Parathyroid adenoma (tissue), 2 donors: ENCODE data around the gene FAM168A.

ENCODE experiments used
- H2AFZ ChIP-seq: fragments of 300-600 bp; sonication (generic); one replicate; pipeline ENCODE4 v1.7.0; 2017; ENCODE audit warnings: antibody characterized with exemption, mild to moderate bottlenecking
- H3K27ac ChIP-seq: fragments of 300-600 bp; sonication (generic); one replicate; pipeline ENCODE4 v1.7.0; 2017
- H3K27me3 ChIP-seq: fragments of 300-600 bp; sonication (generic); one replicate; pipeline ENCODE4 v1.7.0; 2017; ENCODE audit warnings: low read length; ENCODE audit not compliant: control insufficient read depth, insufficient read depth
- H3K36me3 ChIP-seq: fragments of 300-600 bp; sonication (generic); one replicate; pipeline ENCODE4 v1.7.0; 2017; ENCODE audit warnings: low read length; ENCODE audit not compliant: control insufficient read depth, insufficient read depth
- H3K4me1 ChIP-seq: fragments of 300-600 bp; sonication (generic); one replicate; pipeline ENCODE4 v1.7.0; 2017; ENCODE audit warnings: control low read depth
- H3K4me2 ChIP-seq: fragments of 300-600 bp; sonication (generic); one replicate; pipeline ENCODE4 v1.7.0; 2017; ENCODE audit warnings: low read length
- H3K4me3 ChIP-seq: fragments of 300-600 bp; sonication (generic); one replicate; pipeline ENCODE4 v1.7.0; 2017; ENCODE audit warnings: low read depth, low read length
- H3K79me2 ChIP-seq: fragments of 300-600 bp; sonication (generic); one replicate; pipeline ENCODE4 v1.7.0; 2017; ENCODE audit warnings: control low read depth
- H3K9ac ChIP-seq: fragments of 300-600 bp; sonication (generic); one replicate; pipeline ENCODE4 v1.7.0; 2017; ENCODE audit warnings: mild to moderate bottlenecking
- H3K9me3 ChIP-seq: fragments of 300-600 bp; sonication (generic); one replicate; pipeline ENCODE4 v1.7.0; 2017; ENCODE audit warnings: low read length; ENCODE audit not compliant: control insufficient read depth
- TF ChIP-seq, protein P1 (sequence below): fragments of 300-600 bp; sonication (generic); IDR thresholded peaks from one replicate; pipeline ENCODE4 v1.7.0; 2017; ENCODE audit warnings: antibody characterized with exemption, mild to moderate bottlenecking
- donor health status: primary hyperparathyroidism.

Gene FAM168A

DNA sequence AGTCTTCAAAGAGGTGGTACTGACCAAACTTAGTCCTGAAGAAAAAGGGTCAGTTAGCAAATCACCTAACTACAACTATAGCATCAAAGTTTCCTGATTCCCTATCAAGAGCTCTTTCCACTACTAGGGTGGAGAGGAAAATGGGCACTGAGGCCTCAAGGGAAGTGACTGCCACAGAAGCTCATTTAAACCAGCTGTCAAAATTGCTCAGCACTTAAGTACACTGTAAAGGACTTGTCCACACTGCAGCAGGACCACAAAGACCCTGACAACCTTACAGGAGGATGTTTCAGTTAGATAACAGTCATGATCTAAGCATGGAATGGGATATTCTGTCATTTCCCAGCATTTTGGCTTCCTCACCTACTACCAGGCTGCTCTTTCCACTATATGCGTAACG, 33.0 kb downstream of the FAM168A start:
- Histone ChIP-seq H3K4me2 (no peak overlapping the region), H3K79me2 (peaks cover 3% of the 10 kb centered on the region), H3K27me3 (no peaks in the 10 kb centered on the region), H3K9me3 (no peaks in the 10 kb centered on the region), H3K36me3 (no peaks in the 10 kb centered on the region), H3K9ac (no peak overlapping the region), H3K4me3 (no peak overlapping the region), H3K4me1 (no peaks in the 10 kb centered on the region), H3K27ac (no peak overlapping the region), H2AFZ (no peak overlapping the region)
- TF ChIP-seq, protein P1, sequence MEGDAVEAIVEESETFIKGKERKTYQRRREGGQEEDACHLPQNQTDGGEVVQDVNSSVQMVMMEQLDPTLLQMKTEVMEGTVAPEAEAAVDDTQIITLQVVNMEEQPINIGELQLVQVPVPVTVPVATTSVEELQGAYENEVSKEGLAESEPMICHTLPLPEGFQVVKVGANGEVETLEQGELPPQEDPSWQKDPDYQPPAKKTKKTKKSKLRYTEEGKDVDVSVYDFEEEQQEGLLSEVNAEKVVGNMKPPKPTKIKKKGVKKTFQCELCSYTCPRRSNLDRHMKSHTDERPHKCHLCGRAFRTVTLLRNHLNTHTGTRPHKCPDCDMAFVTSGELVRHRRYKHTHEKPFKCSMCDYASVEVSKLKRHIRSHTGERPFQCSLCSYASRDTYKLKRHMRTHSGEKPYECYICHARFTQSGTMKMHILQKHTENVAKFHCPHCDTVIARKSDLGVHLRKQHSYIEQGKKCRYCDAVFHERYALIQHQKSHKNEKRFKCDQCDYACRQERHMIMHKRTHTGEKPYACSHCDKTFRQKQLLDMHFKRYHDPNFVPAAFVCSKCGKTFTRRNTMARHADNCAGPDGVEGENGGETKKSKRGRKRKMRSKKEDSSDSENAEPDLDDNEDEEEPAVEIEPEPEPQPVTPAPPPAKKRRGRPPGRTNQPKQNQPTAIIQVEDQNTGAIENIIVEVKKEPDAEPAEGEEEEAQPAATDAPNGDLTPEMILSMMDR, result no peak

DNA sequence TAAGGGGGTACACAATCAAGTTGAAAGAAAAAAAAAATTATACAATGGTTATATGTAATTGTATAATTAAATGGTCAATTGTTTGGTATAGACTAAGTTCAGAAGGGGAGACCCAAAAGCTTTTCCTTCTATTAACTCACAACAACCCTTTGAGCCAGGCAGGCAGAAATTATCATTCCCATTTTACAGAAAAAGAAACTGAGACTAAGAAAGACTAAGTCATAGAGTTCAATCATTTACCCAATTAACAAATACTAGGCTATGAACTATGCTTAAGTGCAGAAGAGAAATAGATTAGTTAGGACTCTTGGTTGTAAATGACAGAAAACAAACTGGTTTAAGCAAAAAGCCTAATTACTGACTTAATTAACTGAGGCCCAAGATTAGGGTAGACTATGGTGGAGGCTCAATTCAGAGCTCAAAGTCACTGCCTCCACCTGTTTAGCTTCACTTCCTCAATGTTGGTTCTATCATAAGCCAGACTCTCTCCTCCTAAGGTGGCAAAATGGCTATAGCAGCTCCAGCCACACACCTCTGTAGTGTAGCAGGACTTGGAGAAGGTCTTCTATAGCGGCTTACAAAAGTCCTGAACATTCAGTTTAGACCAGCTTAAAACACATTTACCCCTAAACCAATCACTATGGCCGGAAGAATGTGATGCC, 34.2 kb downstream of the FAM168A start:
- H3K9ac ChIP-seq, result no peak overlapping the region
- H3K4me1 ChIP-seq, result no peaks in the 10 kb centered on the region
- H3K79me2 ChIP-seq, result peaks cover 3% of the 10 kb centered on the region
- H3K27me3 ChIP-seq, result no peaks in the 10 kb centered on the region
- H3K27ac ChIP-seq, result no peak overlapping the region
- H3K4me3 ChIP-seq, result no peak overlapping the region
- H3K36me3 ChIP-seq, result no peaks in the 10 kb centered on the region
- no peaks in the 10 kb centered on the region for H3K9me3 ChIP-seq
- TF ChIP-seq, protein P1, result no peak
- no peak overlapping the region for H2AFZ ChIP-seq
- H3K4me2 ChIP-seq, result no peak overlapping the region

DNA sequence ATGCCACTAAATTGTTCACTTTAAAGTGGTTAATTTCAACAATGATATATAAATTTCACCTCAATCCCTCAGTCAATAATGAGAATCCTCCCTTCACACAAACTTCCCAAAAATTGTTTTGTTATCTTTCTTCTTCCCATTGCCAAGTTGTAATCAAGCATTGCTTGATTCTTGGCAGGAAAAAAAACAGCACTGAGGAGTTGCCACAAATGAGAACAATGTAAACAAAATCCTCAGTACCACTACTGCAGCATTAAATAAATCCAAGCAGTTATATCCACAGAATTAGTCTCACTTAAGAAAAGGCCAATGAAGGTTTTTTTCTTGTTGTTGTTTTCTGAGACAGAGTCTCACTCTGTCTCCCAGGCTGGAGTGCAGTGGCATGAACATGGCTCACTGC, 38.2 kb downstream of the FAM168A start:
- Histone ChIP-seq H3K79me2 (peaks cover 6% of the 10 kb centered on the region), H3K9me3 (no peaks in the 10 kb centered on the region), H2AFZ (no peak overlapping the region), H3K4me1 (no peaks in the 10 kb centered on the region), H3K4me3 (no peak overlapping the region), H3K27ac (no peak overlapping the region), H3K36me3 (no peaks in the 10 kb centered on the region), H3K27me3 (no peaks in the 10 kb centered on the region), H3K9ac (no peak overlapping the region), H3K4me2 (no peak overlapping the region)
- TF ChIP-seq, protein P1, result no peak

DNA sequence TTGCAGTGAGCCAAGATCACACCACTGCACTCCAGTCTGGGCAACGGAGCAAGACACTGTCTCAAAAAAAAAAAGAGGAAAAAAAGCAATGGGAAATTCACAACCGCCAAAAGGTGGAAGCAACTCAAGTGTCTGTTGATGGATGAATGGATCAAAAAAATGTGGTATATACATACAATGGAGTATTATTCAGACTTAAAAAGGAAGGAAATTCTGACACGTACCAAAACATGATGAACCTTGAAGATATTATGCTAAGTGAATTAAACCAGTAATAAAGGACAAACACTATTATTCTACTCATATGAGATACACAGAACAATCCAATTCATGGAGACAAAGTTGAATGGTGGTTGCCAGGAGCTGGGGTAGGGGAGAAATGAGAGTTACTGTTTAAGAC, 40.9 kb downstream of the FAM168A start:
- H3K4me2 ChIP-seq, result no peak overlapping the region
- H3K27ac ChIP-seq, result no peak overlapping the region
- H3K27me3 ChIP-seq, result no peaks in the 10 kb centered on the region
- no peak overlapping the region for H2AFZ ChIP-seq
- no peaks in the 10 kb centered on the region for H3K4me1 ChIP-seq
- H3K9me3 ChIP-seq, result no peaks in the 10 kb centered on the region
- peaks cover 4% of the 10 kb centered on the region for H3K79me2 ChIP-seq
- TF ChIP-seq, protein P1, result no peak
- H3K36me3 ChIP-seq, result no peaks in the 10 kb centered on the region
- no peak overlapping the region for H3K9ac ChIP-seq
- H3K4me3 ChIP-seq, result no peak overlapping the region

DNA sequence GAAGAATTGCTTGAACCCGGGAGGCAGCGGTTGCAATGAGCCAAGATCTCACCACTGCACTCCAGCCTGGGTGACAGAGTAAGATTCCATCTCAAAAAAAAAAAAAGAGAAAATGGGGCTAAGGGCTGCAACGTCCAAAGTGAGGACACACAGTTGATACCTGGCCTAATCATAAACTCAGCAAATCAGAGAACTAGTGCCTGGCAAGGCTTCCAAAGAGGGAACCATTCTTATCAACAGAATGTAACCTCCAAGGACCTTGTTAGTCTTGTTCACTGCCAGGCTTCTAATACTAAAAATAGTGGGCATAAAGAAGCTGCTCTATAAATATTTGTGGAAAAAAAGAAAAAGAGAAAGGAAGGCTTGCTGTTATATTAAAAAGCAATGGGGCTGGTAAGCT, 42.3 kb downstream of the FAM168A start:
- H3K27ac ChIP-seq, result no peak overlapping the region
- no peaks in the 10 kb centered on the region for H3K36me3 ChIP-seq
- TF ChIP-seq, protein P1, result no peak
- H3K4me1 ChIP-seq, result no peaks in the 10 kb centered on the region
- no peak overlapping the region for H2AFZ ChIP-seq
- H3K79me2 ChIP-seq, result peaks cover 4% of the 10 kb centered on the region
- H3K27me3 ChIP-seq, result no peaks in the 10 kb centered on the region
- no peaks in the 10 kb centered on the region for H3K9me3 ChIP-seq
- H3K9ac ChIP-seq, result no peak overlapping the region
- H3K4me2 ChIP-seq, result no peak overlapping the region
- H3K4me3 ChIP-seq, result no peak overlapping the region
